GM12873 (cell line): Measurements from ENCODE around the gene RERE.

Experiments used
- TF ChIP-seq, protein P1 (sequence below): IDR thresholded peaks from 2 replicates; pipeline ENCODE4 v1.5.1; 2012; ENCODE audit warnings: low read depth, mild to moderate bottlenecking, moderate library complexity, low read length, control low read depth; ENCODE audit not compliant: insufficient read depth; ENCODE audit errors: missing control alignments

The RERE gene

GRCh38 chr1:8464377-8464776, 353.1 kb downstream of the RERE start:
- TF ChIP-seq, protein P1, sequence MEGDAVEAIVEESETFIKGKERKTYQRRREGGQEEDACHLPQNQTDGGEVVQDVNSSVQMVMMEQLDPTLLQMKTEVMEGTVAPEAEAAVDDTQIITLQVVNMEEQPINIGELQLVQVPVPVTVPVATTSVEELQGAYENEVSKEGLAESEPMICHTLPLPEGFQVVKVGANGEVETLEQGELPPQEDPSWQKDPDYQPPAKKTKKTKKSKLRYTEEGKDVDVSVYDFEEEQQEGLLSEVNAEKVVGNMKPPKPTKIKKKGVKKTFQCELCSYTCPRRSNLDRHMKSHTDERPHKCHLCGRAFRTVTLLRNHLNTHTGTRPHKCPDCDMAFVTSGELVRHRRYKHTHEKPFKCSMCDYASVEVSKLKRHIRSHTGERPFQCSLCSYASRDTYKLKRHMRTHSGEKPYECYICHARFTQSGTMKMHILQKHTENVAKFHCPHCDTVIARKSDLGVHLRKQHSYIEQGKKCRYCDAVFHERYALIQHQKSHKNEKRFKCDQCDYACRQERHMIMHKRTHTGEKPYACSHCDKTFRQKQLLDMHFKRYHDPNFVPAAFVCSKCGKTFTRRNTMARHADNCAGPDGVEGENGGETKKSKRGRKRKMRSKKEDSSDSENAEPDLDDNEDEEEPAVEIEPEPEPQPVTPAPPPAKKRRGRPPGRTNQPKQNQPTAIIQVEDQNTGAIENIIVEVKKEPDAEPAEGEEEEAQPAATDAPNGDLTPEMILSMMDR = no peak

- TF ChIP-seq, protein P1 = no peak
Measured at GRCh38 chr1:8463144-8463927, 354.1 kb downstream of the RERE start.

DNA sequence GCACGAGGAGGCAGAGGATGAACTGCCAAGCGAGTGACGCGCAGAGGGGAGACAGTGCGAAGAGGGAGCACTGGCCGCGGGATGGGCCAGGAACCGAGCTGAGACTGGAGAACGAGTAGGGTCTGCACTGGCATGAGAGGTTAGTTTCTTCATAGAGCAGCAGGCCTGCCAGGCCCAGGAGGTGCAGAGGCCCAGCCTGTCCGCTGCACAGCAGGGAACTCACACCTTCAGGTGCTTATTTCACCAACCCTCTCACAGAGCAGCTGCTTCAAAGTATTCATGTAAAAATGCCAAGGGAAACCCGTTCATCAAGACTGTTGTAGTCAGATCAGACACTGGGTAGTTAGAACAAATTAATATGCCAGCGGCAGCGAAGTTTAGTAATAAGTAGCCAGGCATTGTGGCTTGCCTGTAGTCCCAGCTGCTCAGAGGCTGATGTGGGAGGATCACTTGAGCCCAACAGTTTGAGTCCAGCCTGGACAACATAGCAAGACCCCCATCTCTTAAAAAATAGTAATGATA, 355.0 kb downstream of the RERE start:
- TF ChIP-seq, protein P1 = no peak

DNA sequence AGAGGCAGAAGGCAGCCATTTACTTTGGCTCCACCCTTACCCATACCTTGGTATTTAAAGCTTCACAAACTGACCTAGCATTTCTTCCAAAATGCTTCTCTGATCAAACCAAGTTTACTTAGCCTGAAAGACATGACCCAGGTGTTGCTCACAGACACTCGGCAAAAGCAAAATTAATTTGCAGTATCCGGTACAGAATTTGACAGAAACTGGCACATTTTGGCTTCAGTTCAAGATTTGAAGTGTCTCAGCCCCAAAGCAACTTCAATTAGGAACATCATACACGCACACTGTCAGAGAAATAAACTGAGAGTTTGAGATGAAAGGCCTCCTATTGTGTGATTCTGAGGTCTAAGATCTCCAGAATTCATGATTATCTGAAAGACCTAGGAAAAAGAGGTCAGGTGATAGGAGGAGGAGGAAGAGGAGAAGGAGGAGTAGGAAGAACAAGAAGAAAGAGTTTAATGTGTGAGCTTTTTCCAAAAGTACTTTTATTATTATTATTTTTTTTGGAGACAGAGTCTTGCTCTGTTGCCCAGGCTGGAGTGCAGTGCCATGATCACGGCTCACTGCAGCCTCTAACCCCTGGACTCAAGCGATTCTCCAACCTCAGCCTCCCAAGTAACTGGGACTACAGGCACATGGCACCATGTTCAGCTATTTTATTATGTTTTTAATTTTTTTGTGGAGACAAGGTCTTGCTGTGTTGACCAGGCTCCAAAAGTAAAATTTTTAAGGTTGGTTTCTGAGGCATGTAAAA, 355.9 kb downstream of the RERE start:
- TF ChIP-seq, protein P1 = no peak

DNA sequence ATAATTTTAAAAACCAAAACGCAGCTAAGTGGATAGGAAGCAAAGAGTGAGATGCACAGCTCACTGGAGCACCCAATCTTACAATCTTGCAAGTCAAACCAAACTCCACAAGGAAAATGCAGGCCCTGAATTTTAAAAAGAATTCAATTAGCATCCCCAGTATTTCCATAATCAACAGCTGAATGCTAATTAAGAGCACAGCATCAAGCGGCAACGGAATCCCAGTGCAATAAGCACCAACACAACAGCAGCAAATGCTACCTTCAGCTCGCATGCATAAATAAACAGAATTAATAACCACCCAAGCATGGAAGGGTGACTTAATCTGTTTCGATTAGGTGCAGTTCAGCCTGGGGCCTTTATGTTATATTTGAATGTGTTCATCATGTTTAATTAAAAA, 356.7 kb downstream of the RERE start:
- TF ChIP-seq, protein P1 = no peak

DNA sequence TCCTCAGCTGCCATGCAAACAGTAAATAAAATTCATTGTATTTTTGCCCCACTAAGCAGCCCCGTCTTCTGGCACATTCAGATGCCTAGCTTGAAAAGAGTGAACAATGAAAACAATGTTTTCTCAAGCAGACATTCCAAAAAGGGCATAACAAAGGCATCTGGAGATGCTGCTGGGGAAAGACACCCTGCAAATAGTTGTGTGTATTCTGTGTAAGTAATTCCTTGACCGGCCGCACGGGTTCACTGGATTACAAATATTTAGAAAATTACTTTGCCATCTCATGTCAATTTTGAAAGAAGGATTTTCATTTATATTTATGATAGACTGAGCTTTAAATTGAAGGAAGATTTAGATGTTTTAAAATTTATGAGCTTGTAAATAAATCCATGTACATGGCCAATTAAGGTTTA, 357.3 kb downstream of the RERE start:
- TF ChIP-seq, protein P1 = no peak

DNA sequence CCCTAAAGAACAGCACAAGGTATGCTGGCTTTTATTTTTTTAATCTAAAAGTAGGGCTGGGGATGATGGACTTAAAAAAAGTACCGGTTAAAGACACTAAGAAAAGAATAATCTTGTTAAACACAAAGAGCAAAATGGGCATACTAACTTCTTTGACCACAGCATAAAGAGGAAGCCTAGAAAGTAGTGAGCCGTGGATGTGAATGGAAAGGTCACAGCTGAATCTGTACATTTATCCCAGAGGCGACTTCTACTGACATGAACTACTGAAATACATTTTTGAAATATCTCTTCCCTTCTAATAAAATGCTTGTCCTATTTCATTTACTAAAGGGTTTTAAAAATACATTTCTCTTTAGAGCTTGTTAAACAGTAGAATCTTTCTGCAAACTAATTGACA, 358.8 kb downstream of the RERE start:
- TF ChIP-seq, protein P1 = no peak
